RPMI8226 (cell line): ENCODE measurements around the gene SLC7A4.
"Not testable (repeated sequence)": the region's sequence is repeated elsewhere in the genome, so short reads cannot be mapped to it uniquely, and the experiment has no call there.

Source experiments
- DNase-seq: peaks from one replicate; pipeline ENCODE4 v3.0.0-alpha.2; 2015

Gene SLC7A4

GRCh38 chr22:21061660-21062321, 29.4 kb upstream of the SLC7A4 start:
- not testable (repeated sequence) for DNase-seq

GRCh38 chr22:21060363-21060762, 28.0 kb upstream of the SLC7A4 start:
- not testable (repeated sequence) for DNase-seq

GRCh38 chr22:21055880-21056319, 23.5 kb upstream of the SLC7A4 start:
- no peak for DNase-seq

- DNase-seq, result no peak
These were observed 23.1 kb upstream of the SLC7A4 start for GRCh38 chr22:21055564-21055834.

- no peak for DNase-seq
These were observed 22.6 kb upstream of the SLC7A4 start for GRCh38 chr22:21054714-21055563.

- no peak for DNase-seq
These were observed 21.8 kb upstream of the SLC7A4 start for GRCh38 chr22:21054046-21054713.

GRCh38 chr22:21052715-21053459, 20.5 kb upstream of the SLC7A4 start:
- DNase-seq, result no peak

- DNase-seq, result no peak
These were observed 19.6 kb upstream of the SLC7A4 start for GRCh38 chr22:21051831-21052400.

GRCh38 chr22:21051145-21051830, 18.9 kb upstream of the SLC7A4 start:
- peak; percentile 23 for DNase-seq

- not testable (repeated sequence) for DNase-seq
These were observed 16.6 kb upstream of the SLC7A4 start for GRCh38 chr22:21048965-21049364.

GRCh38 chr22:21048448-21048847, 16.1 kb upstream of the SLC7A4 start:
- not testable (repeated sequence) for DNase-seq

GRCh38 chr22:21047730-21048129, 15.4 kb upstream of the SLC7A4 start:
- no peak for DNase-seq

GRCh38 chr22:21047035-21047661, 14.8 kb upstream of the SLC7A4 start:
- DNase-seq, result no peak

GRCh38 chr22:21045585-21046294, 13.4 kb upstream of the SLC7A4 start, which contains the start of gene LRRC74B:
Gene LRRC74B, plus strand, starts transcription at chr22:21045946. Its CDS starts 41 bp downstream, at chr22:21045987.
- peak; percentile 73 for DNase-seq

GRCh38 chr22:21044931-21045584, 12.7 kb upstream of the SLC7A4 start:
- DNase-seq, result no peak

- DNase-seq, result no peak
These were observed 11.6 kb upstream of the SLC7A4 start for GRCh38 chr22:21043860-21044535.

- DNase-seq, result peak; percentile 34
These were observed 10.9 kb upstream of the SLC7A4 start for GRCh38 chr22:21042978-21043859.

- no peak for DNase-seq
These were observed 9.6 kb upstream of the SLC7A4 start for GRCh38 chr22:21041937-21042336.

GRCh38 chr22:21039158-21039557, 6.8 kb upstream of the SLC7A4 start:
- not testable (repeated sequence) for DNase-seq
